RWPE1 (cell line): ENCODE measurements around the gene OLFM1.

Source experiments
- CTCF ChIA-PET: fragments of 350-600 bp; sonication (Branson Sonifier 250); formaldehyde crosslinking; extraction: SDS; loops from one replicate; lab custom pipeline; 2021; lab: Yijun Ruan, JAX
- POLR2A ChIA-PET: fragments of 400-600 bp; formaldehyde crosslinking; extraction: SDS; loops from one replicate; lab custom pipeline; 2020; ENCODE audit warnings: antibody characterized with exemption; ENCODE audit not compliant: low non-redundant PET; lab: Yijun Ruan, JAX
- DNase-seq: peaks from one replicate; pipeline ENCODE4 v3.0.0; 2012; ENCODE audit warnings: low spot score
- H3K27ac ChIP-seq: fragments of 450-650 bp; 2 replicates; pipeline ENCODE4 v1.5.1; 2017
- CTCF ChIP-seq: fragments of 450-650 bp; conservative IDR thresholded peaks from 2 replicates; pipeline ENCODE4 v1.5.1; 2017; ENCODE audit warnings: low read depth, mild to moderate bottlenecking

OLFM1 gene

GRCh38 chr9:135164036-135164435, 76.6 kb downstream of the OLFM1 start:
- no peak overlapping the region for H3K27ac ChIP-seq
- ChIA-PET CTCF (interaction anchor here (0.9 kb wide), 1 partner anchor 10 kb away, joined by 6 read pairs; no protein-coding TSS in a partner anchor), POLR2A (no interaction called here)
- TF ChIP-seq CTCF, result no peak
- DNase-seq, result no peak

- no peak overlapping the region for H3K27ac ChIP-seq
- POLR2A ChIA-PET, result no interaction called here
- DNase-seq, result no peak
- CTCF ChIA-PET, result interaction anchor here (0.6 to 0.9 kb wide), 2 partner anchors 11 to 1329 kb away, joined by 3 to 6 read pairs; no protein-coding TSS in a partner anchor
- TF ChIP-seq CTCF, result no peak
Measured at GRCh38 chr9:135165003-135165711, 77.7 kb downstream of the OLFM1 start.

GRCh38 chr9:135165756-135166519, 78.5 kb downstream of the OLFM1 start:
- ChIA-PET POLR2A (no interaction called here), CTCF (no interaction called here)
- TF ChIP-seq CTCF, result no peak
- H3K27ac ChIP-seq, result no peak overlapping the region
- DNase-seq, result no peak

- CTCF ChIA-PET, result no interaction called here
- DNase-seq, result no peak
- no peak overlapping the region for H3K27ac ChIP-seq
- POLR2A ChIA-PET, result no interaction called here
- TF ChIP-seq CTCF, result no peak
Measured at GRCh38 chr9:135166565-135166964, 79.1 kb downstream of the OLFM1 start.

- ChIA-PET POLR2A (no interaction called here), CTCF (interaction anchor here (0.6 kb wide), 1 partner anchor 266 kb away, joined by 3 read pairs; no protein-coding TSS in a partner anchor)
- TF ChIP-seq CTCF, result no peak
- DNase-seq, result no peak
- no peak overlapping the region for H3K27ac ChIP-seq
Measured at GRCh38 chr9:135167356-135167755, 79.9 kb downstream of the OLFM1 start.

- ChIA-PET POLR2A (no interaction called here), CTCF (interaction anchor here (0.6 kb wide), 1 partner anchor 265 kb away, joined by 3 read pairs; no protein-coding TSS in a partner anchor)
- no peak for DNase-seq
- no peak overlapping the region for H3K27ac ChIP-seq
- no peak for TF ChIP-seq CTCF
Measured at GRCh38 chr9:135167849-135168655, 80.6 kb downstream of the OLFM1 start.
